T-helper 1 cell treated with Interleukin-12 subunit alpha and Interleukin-12 subunit beta and Interleukin-4 antibody, amounts not matched to agents 30 μg/mL and 1 μg/mL, for 36 hours (primary cell): ENCODE data around the gene EGR1.

ENCODE experiments used
- H3K27ac Mint-ChIP-seq: one replicate; pipeline ENCODE4 v1.8.0; 2021; ENCODE audit warnings: mild to moderate bottlenecking, mixed read lengths
- H3K27me3 Mint-ChIP-seq: one replicate; pipeline ENCODE4 v1.8.0; 2021; ENCODE audit warnings: low read depth, mixed read lengths
- H3K36me3 Mint-ChIP-seq: one replicate; pipeline ENCODE4 v1.8.0; 2021; ENCODE audit warnings: low read depth, mixed read lengths
- H3K4me1 Mint-ChIP-seq: one replicate; pipeline ENCODE4 v1.8.0; 2021; ENCODE audit warnings: low read depth, mixed read lengths
- H3K4me3 Mint-ChIP-seq: one replicate; pipeline ENCODE4 v1.8.0; 2021; ENCODE audit warnings: mild to moderate bottlenecking, moderate library complexity, mixed read lengths
- H3K9me3 Mint-ChIP-seq: one replicate; pipeline ENCODE4 v1.8.0; 2021; ENCODE audit warnings: mixed read lengths

EGR1 gene

GRCh38 chr5:138465261-138466124, at the start of gene EGR1:
Gene EGR1 (plus strand): TSS chr5:138465479. CDS start chr5:138465762, 283 bp downstream.
- Mint-ChIP-seq H3K36me3 (peaks cover 19% of the 10 kb centered on the region), H3K4me1 (peaks cover 16% of the 10 kb centered on the region), H3K27ac (peak within 1 kb of the TSS; percentile 91), H3K9me3 (no peaks in the 10 kb centered on the region), H3K4me3 (peak within 1 kb of the TSS; percentile 86), H3K27me3 (peaks cover 21% of the 10 kb centered on the region)

- peaks cover 39% of the 10 kb centered on the region for H3K36me3 Mint-ChIP-seq
- H3K9me3 Mint-ChIP-seq = no peaks in the 10 kb centered on the region
- H3K27me3 Mint-ChIP-seq = no peaks in the 10 kb centered on the region
- peaks cover 6% of the 10 kb centered on the region for H3K4me1 Mint-ChIP-seq
- no peak overlapping the region for H3K27ac Mint-ChIP-seq
- H3K4me3 Mint-ChIP-seq = no peak overlapping the region
Observed at GRCh38 chr5:138418444-138418843, 46.8 kb upstream of the EGR1 start.

- Mint-ChIP-seq H3K9me3 (no peaks in the 10 kb centered on the region), H3K4me1 (no peaks in the 10 kb centered on the region), H3K4me3 (no peak overlapping the region), H3K36me3 (peaks cover 53% of the 10 kb centered on the region), H3K27me3 (no peaks in the 10 kb centered on the region), H3K27ac (no peak overlapping the region)
Observed at GRCh38 chr5:138425079-138425478, 40.2 kb upstream of the EGR1 start.

GRCh38 chr5:138435943-138436342, 29.3 kb upstream of the EGR1 start:
- peaks cover 10% of the 10 kb centered on the region for H3K4me1 Mint-ChIP-seq
- H3K27me3 Mint-ChIP-seq = peaks cover 10% of the 10 kb centered on the region
- no peaks in the 10 kb centered on the region for H3K9me3 Mint-ChIP-seq
- no peak overlapping the region for H3K27ac Mint-ChIP-seq
- peaks cover 35% of the 10 kb centered on the region for H3K36me3 Mint-ChIP-seq
- no peak overlapping the region for H3K4me3 Mint-ChIP-seq

- Mint-ChIP-seq H3K4me1 (peaks cover 10% of the 10 kb centered on the region), H3K4me3 (peak overlapping the region; percentile 80), H3K36me3 (peaks cover 24% of the 10 kb centered on the region), H3K27ac (peak overlapping the region; percentile 1), H3K9me3 (no peaks in the 10 kb centered on the region), H3K27me3 (peaks cover 10% of the 10 kb centered on the region)
Observed at GRCh38 chr5:138438003-138438723, 27.1 kb upstream of the EGR1 start.

- peaks cover 10% of the 10 kb centered on the region for H3K27me3 Mint-ChIP-seq
- no peaks in the 10 kb centered on the region for H3K9me3 Mint-ChIP-seq
- H3K36me3 Mint-ChIP-seq = peaks cover 21% of the 10 kb centered on the region
- H3K4me1 Mint-ChIP-seq = peaks cover 10% of the 10 kb centered on the region
- H3K27ac Mint-ChIP-seq = peak within 1 kb of the TSS; percentile 1
- peak within 1 kb of the TSS; percentile 80 for H3K4me3 Mint-ChIP-seq
Observed at GRCh38 chr5:138438724-138439476, 26.4 kb upstream of the EGR1 start, which contains the start of gene REEP2. Gene REEP2 (plus strand): TSS chr5:138439057. CDS start chr5:138439209, 152 bp downstream.

- peak overlapping the region; percentile 73 for H3K4me3 Mint-ChIP-seq
- peaks cover 19% of the 10 kb centered on the region for H3K36me3 Mint-ChIP-seq
- H3K27me3 Mint-ChIP-seq = peaks cover 10% of the 10 kb centered on the region
- H3K9me3 Mint-ChIP-seq = no peaks in the 10 kb centered on the region
- H3K27ac Mint-ChIP-seq = no peak overlapping the region
- peaks cover 10% of the 10 kb centered on the region for H3K4me1 Mint-ChIP-seq
Observed at GRCh38 chr5:138439477-138440158, 25.7 kb upstream of the EGR1 start.

- peaks cover 12% of the 10 kb centered on the region for H3K36me3 Mint-ChIP-seq
- H3K4me3 Mint-ChIP-seq = peak overlapping the region; percentile 57
- peaks cover 10% of the 10 kb centered on the region for H3K4me1 Mint-ChIP-seq
- H3K9me3 Mint-ChIP-seq = no peaks in the 10 kb centered on the region
- peaks cover 10% of the 10 kb centered on the region for H3K27me3 Mint-ChIP-seq
- H3K27ac Mint-ChIP-seq = no peak overlapping the region
Observed at GRCh38 chr5:138440159-138441073, 24.9 kb upstream of the EGR1 start.

GRCh38 chr5:138441221-138441620, 24.1 kb upstream of the EGR1 start:
- H3K27ac Mint-ChIP-seq = no peak overlapping the region
- H3K4me3 Mint-ChIP-seq = no peak overlapping the region
- no peaks in the 10 kb centered on the region for H3K9me3 Mint-ChIP-seq
- peaks cover 5% of the 10 kb centered on the region for H3K36me3 Mint-ChIP-seq
- H3K4me1 Mint-ChIP-seq = peaks cover 10% of the 10 kb centered on the region
- peaks cover 10% of the 10 kb centered on the region for H3K27me3 Mint-ChIP-seq

GRCh38 chr5:138444078-138444773, 21.1 kb upstream of the EGR1 start:
- no peaks in the 10 kb centered on the region for H3K36me3 Mint-ChIP-seq
- H3K27ac Mint-ChIP-seq = no peak overlapping the region
- H3K9me3 Mint-ChIP-seq = no peaks in the 10 kb centered on the region
- peaks cover 3% of the 10 kb centered on the region for H3K27me3 Mint-ChIP-seq
- peaks cover 3% of the 10 kb centered on the region for H3K4me1 Mint-ChIP-seq
- H3K4me3 Mint-ChIP-seq = no peak overlapping the region

GRCh38 chr5:138444774-138445546, 20.3 kb upstream of the EGR1 start:
- H3K27ac Mint-ChIP-seq = no peak overlapping the region
- H3K36me3 Mint-ChIP-seq = no peaks in the 10 kb centered on the region
- no peaks in the 10 kb centered on the region for H3K9me3 Mint-ChIP-seq
- peaks cover 2% of the 10 kb centered on the region for H3K4me1 Mint-ChIP-seq
- peaks cover 3% of the 10 kb centered on the region for H3K27me3 Mint-ChIP-seq
- no peak overlapping the region for H3K4me3 Mint-ChIP-seq

GRCh38 chr5:138445547-138446271, 19.6 kb upstream of the EGR1 start:
- no peaks in the 10 kb centered on the region for H3K9me3 Mint-ChIP-seq
- no peak overlapping the region for H3K27ac Mint-ChIP-seq
- no peak overlapping the region for H3K4me3 Mint-ChIP-seq
- no peaks in the 10 kb centered on the region for H3K27me3 Mint-ChIP-seq
- peaks cover 5% of the 10 kb centered on the region for H3K4me1 Mint-ChIP-seq
- no peaks in the 10 kb centered on the region for H3K36me3 Mint-ChIP-seq
